ENCODE results near the gene HK2.
"Not testable (repeated sequence)": the region's sequence is repeated elsewhere in the genome, so short reads cannot be mapped to it uniquely, and the experiment has no call there.

HK2 gene

DNA sequence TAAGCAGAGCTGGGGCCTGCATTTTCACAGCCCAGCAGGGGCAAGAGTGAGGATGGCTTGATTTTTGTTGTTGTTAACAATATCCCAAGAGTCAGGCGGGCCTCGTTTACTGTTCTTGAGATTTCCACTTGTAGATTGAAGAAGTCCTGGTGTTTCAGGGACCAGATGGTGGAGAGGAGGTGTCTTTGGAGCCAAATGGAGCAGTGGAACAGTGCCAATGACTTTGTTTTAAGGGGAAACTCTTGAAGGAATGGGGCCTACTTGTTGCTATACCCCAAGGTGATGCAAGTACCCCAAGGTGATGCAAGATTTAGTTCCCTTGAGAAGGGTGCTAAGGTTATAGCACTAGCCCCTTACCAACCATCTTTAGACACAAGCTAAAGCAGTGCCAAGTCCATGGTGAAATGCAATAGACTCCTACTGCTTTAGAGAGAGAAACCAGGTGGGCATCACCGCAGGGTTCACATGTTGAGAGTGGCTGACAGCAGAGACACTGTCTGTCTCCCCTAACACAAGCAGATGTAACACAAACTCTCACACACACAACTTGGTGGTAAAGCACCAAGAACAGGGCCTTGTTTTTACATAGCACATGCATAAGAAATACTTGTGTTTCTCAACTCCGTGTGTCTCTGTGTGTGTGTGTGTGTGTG lies 44.0 kb downstream of the HK2 start:
- no peak for DNase-seq (ENCODE audit: low read depth)

DNA sequence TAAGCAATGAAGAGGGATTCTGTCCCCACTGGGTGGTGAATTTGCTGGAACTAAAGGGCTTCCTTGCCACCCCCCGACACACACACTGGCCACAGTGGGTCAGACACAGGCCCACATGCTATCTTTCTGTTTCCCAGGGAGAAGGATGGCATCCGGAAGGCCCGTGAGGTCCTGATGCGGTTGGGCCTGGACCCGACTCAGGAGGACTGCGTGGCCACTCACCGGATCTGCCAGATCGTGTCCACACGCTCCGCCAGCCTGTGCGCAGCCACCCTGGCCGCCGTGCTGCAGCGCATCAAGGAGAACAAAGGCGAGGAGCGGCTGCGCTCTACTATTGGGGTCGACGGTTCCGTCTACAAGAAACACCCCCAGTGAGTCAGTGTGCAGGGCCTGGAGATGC lies 44.6 kb downstream of the HK2 start:
- no peak for DNase-seq (ENCODE audit: low read depth)

GRCh38 chr2:74880054-74880728 lies 46.3 kb downstream of the HK2 start:
- no peak for DNase-seq (ENCODE audit: low read depth)

DNA sequence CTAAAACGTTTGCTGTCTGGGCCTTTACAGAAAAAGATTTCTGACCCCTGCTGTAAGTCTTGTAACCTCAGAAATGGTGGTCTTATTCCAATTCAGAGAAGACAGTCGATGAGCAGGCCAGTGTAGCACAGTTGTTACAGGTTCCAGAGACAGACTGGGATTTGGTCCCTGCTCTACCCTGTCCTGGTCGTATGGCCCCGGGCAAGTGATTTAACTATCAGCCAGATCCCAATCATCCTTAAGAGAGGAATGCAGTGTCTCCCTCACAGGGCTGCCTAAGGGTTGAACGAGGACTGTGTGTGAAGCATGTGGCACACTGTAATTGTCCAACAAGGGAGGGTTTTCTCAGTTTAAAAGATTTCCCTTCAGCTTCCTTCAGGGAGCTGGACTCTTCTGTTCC lies 47.2 kb downstream of the HK2 start:
- DNase-seq (ENCODE audit: low read depth), result no peak

- DNase-seq (ENCODE audit: low read depth), result no peak
Observed at GRCh38 chr2:74881626-74882298, 47.8 kb downstream of the HK2 start.

GRCh38 chr2:74882299-74882687 lies 48.4 kb downstream of the HK2 start:
- DNase-seq (ENCODE audit: low read depth), result no peak

DNA sequence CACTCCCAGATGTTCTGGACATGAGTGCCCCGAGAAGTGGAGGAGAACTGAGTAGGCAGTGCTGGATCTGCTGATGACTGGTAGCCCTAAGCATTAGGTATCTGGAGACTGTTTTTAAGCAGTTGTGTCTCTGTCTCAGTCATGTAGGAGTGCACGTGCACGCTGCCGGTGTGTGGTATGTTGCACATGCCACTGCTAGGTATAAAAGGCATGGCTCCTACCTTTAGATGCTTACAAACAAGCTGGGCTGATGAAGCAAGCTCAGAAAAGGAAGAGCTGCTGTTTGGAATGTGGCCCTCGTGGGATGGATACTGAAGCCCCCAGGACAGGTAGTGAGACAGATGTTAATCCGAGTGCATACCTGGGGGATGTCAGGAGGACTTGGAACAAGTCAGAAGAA lies 49.1 kb downstream of the HK2 start:
- DNase-seq (ENCODE audit: low read depth), result no peak

DNA sequence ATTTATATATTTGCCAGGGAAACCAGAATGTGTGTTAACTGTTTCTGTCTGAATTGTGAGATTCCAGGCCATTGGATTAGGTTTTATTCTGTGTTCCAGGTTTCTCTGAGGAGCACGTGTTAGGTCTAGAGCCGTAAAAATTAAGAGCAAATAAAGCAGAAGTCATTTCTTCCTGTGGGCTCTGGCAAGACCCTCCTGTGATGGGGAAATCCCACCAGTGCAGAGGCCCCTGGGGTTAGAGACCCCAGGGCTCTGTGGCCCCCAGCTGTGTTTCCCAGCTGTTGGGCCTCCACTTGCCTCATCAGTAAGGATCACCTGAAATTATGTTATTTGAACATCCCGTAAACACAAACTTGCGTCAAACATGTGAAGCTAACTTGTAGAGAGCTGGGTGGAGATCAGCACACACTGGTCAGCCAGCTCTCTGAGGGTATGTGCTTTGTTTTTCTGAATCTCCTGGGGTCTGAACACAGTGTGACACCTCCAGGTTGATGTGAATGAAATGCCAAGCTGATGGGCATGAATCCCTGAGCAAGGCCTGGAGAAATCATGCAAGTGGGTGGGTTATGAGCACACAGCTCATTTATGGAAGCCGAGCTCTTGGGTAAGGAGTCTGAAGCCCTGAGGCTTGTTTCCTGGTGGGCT lies 50.3 kb downstream of the HK2 start:
- DNase-seq (ENCODE audit: low read depth), result no peak

DNA sequence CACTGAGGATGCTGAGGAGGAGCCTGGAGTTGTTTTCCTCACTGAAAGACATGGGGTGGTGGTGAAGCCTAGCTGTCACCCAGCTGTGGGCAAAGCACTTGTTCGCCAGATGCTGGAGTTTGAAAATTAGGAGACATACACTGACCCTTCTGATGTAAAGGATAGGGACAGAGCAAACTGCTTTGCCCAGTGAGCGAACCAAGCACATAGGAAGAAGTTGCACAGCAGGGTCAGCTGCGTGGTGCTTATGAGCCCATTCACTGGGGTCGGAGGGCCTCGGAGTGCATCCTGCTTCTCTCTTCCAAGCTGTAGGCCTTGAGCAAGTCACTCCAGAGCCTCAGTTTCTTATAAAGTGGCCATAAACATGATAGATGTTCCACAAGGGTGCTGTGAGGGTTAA lies 50.9 kb downstream of the HK2 start:
- no peak for DNase-seq (ENCODE audit: low read depth)

- DNase-seq (ENCODE audit: low read depth), result no peak
Observed at GRCh38 chr2:74886251-74886650, 52.3 kb downstream of the HK2 start.

GRCh38 chr2:74886811-74887210 lies 52.9 kb downstream of the HK2 start:
- DNase-seq (ENCODE audit: low read depth), result no peak

DNA sequence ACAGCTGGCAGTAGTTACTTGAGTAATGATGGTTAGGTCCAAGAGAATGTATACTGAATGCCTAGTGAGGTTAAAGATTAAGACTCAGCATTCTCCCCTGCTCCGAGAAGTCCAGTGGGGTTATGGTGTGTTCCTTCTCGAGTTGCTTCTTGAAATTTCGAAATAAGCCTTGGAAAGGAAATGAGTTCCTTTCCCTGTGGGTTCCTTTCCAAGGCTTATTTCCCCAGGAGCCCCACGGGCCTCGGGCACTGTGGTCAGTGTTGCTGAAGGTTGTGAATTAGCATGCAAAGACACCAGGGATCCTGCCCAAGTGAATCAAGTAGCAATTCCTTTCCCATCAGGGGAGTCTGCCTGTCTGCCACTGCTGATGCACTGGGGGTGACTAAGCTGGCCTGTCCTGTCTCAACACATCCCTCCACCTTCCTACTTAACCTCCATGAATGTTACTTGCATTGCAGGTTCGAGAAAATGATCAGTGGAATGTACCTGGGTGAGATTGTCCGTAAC lies 53.6 kb downstream of the HK2 start:
- no peak for DNase-seq (ENCODE audit: low read depth)

DNA sequence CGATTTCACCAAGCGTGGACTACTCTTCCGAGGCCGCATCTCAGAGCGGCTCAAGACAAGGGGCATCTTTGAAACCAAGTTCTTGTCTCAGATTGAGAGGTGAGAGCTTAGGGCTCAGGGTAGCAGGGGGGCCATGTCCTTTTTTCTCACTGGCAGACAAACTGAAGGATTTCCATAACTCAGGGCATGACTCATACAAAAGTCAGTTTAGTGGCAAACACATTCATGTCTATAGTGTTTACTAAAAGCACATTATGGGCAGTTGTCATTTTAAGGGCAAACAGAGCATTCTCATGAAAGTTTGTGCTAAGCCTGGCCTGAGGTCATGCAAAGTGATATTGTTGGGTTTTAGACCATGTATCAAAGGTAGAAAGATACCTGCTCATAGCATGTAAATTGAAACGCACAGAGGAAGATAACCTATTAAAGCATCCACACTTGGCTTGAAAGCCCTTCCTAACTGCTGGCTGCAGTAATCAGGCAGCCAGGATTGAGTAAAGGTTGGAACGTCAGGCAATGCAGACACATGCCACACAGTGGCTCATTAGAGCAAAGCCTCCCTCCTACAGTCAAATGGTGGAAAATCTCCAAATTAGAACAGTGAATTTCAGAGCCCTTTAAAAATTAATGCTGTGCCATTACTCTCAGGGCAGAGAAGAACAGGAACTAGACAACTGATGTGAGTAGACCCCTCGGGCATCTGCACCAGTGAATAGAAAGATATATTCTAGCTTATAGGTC lies 54.2 kb downstream of the HK2 start:
- DNase-seq (ENCODE audit: low read depth), result no peak

DNA sequence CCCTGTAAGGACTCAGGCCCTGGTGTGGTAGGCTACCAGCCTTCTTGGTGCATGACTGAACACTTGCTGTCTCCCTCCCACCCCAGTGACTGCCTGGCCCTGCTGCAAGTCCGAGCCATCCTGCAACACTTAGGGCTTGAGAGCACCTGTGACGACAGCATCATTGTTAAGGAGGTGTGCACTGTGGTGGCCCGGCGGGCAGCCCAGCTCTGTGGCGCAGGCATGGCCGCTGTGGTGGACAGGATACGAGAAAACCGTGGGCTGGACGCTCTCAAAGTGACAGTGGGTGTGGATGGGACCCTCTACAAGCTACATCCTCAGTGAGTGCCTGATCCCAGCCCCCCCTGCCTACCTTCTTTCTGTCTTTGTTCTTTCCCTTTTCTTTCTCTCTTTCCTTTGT lies 55.2 kb downstream of the HK2 start:
- no peak for DNase-seq (ENCODE audit: low read depth)

GRCh38 chr2:74890711-74891110 lies 56.8 kb downstream of the HK2 start:
- DNase-seq (ENCODE audit: low read depth), result no peak

- DNase-seq (ENCODE audit: low read depth), result no peak
Observed at GRCh38 chr2:74891136-74891764, 57.3 kb downstream of the HK2 start.

DNA sequence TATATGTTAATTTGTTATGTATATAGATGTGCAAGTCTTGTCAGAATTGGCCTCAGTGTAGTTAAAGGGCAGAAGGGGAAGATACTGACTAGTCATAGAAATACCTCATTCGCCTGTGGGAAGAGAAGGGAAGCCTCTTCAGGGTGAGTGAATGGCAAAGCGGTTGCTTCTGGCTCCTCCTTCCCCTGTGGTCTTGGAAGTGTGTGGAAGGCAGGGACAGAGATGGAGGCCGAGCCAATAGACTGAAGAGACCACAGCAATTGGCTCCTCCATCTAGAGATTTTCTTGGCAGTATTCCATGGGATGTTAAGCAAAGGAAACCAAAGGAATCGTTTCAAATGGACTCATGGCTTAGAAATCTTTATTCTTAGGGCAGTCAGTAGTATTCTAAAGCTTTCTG lies 57.9 kb downstream of the HK2 start:
- DNase-seq (ENCODE audit: low read depth), result not testable (repeated sequence)

- DNase-seq (ENCODE audit: low read depth), result no peak
Observed at GRCh38 chr2:74892609-74893008, 58.7 kb downstream of the HK2 start.

GRCh38 chr2:74893332-74893731 lies 59.4 kb downstream of the HK2 start:
- DNase-seq (ENCODE audit: low read depth), result no peak

- DNase-seq (ENCODE audit: low read depth), result no peak
Observed at GRCh38 chr2:74894272-74894981, 60.5 kb downstream of the HK2 start.

- no peak for DNase-seq (ENCODE audit: low read depth)
Observed at GRCh38 chr2:74895001-74895400, 61.1 kb downstream of the HK2 start.

Data from T-helper 22 cell (primary cell).